CD4-positive, CD25-positive, alpha-beta regulatory T cell (primary cell): ENCODE data around the gene SRGN. TPM values are rescaled to one million over a fixed set of nuclear protein-coding genes. Genes with fewer than 3 reads are reported as not detected.

Source experiments
- ATAC-seq, 2 donors: fragments of 150-1000 bp; cut with Tn5 transposase; one replicate each; pipeline ENCODE4 v1.10.0; 2021; ENCODE audit warnings: low read depth in 2 of 2, moderate number of reproducible peaks in 2 of 2, moderate library complexity in 1 of 2
- DNase-seq, 3 donors: peaks; one replicate each; pipeline versions ENCODE4 v3.0.0 to v3.0.0-alpha.2; 2012 to 2022; ENCODE audit warnings: mixed read lengths in 1 of 3
- H3K27ac ChIP-seq: one replicate; pipeline ENCODE4 v1.7.0; 2013; ENCODE audit warnings: mild to moderate bottlenecking, low read length; ENCODE audit not compliant: insufficient read depth, poor library complexity, severe bottlenecking
- H3K27me3 ChIP-seq: one replicate; pipeline ENCODE4 v1.7.0; 2013; ENCODE audit warnings: low read length; ENCODE audit not compliant: control insufficient read depth, insufficient read depth
- H3K36me3 ChIP-seq: one replicate; pipeline ENCODE4 v1.7.0; 2013; ENCODE audit warnings: mild to moderate bottlenecking, low read length, moderate library complexity; ENCODE audit not compliant: control insufficient read depth, insufficient read depth
- H3K4me1 ChIP-seq: 2 replicates; pipeline ENCODE4 v1.7.0; 2013; ENCODE audit warnings: mild to moderate bottlenecking, low read length; ENCODE audit not compliant: insufficient read depth, control insufficient read depth, poor library complexity, severe bottlenecking
- H3K4me3 ChIP-seq: one replicate; pipeline ENCODE4 v1.7.0; 2013; ENCODE audit warnings: low read depth, mild to moderate bottlenecking, low read length, moderate library complexity
- H3K9me3 ChIP-seq, 2 experiments: 1 replicate in 1 of 2; 2 replicates in 1 of 2; pipeline ENCODE4 v1.7.0; 2013; ENCODE audit warnings: low read length in 2 of 2, mild to moderate bottlenecking in 1 of 2, moderate library complexity in 1 of 2; ENCODE audit not compliant: control insufficient read depth in 2 of 2
- H3K27ac Mint-ChIP-seq, 3 donors: one replicate each; pipeline ENCODE4 v1.8.0; 2020 to 2022; ENCODE audit warnings: mild to moderate bottlenecking in 3 of 3, mixed read lengths in 3 of 3, moderate library complexity in 2 of 3
- H3K27me3 Mint-ChIP-seq: one replicate; pipeline ENCODE4 v1.8.0; 2022; ENCODE audit warnings: mild to moderate bottlenecking, mixed read lengths
- H3K36me3 Mint-ChIP-seq: one replicate; pipeline ENCODE4 v1.8.0; 2020; ENCODE audit warnings: mixed read lengths
- H3K4me1 Mint-ChIP-seq, 4 donors: one replicate each; pipeline ENCODE4 v1.8.0; 2020 to 2022; ENCODE audit warnings: mixed read lengths in 4 of 4, mild to moderate bottlenecking in 1 of 4
- H3K4me3 Mint-ChIP-seq, 4 donors: one replicate each; pipeline ENCODE4 v1.8.0; 2020 to 2022; ENCODE audit warnings: mild to moderate bottlenecking in 4 of 4, mixed read lengths in 4 of 4, moderate library complexity in 3 of 4
- H3K9me3 Mint-ChIP-seq, 7 donors: one replicate each; pipeline ENCODE4 v1.8.0; 2020 to 2022; ENCODE audit warnings: mixed read lengths in 7 of 7, mild to moderate bottlenecking in 3 of 7, moderate library complexity in 2 of 7
- polyA plus RNA-seq, 4 donors: library from polyadenylated mRNA; unstranded; fragments of 300-500 nt; fragmentation: Illumina TruSeq; gene quantifications; one replicate each; pipeline ENCODE4 v1.2.3, GENCODE V29; 2021
- total RNA-seq: library from RNA; stranded (reverse); gene quantifications from one replicate; pipeline ENCODE4 v1.2.3, GENCODE V29; 2022

The SRGN gene
- total and polyA plus RNA-seq, 5 donors from 2014 or later, result 254 to 580 (median 343) TPM

GRCh38 chr10:69056129-69056528 lies 31.8 kb upstream of the SRGN start:
- Histone ChIP-seq H3K27me3 (no peaks in the 10 kb centered on the region), H3K36me3 (no peaks in the 10 kb centered on the region), H3K27ac (peak overlapping the region; percentile 55), H3K4me1 (peaks cover 42% of the 10 kb centered on the region), H3K9me3 (no peaks in the 10 kb centered on the region), H3K4me3 (no peak overlapping the region)
- Mint-ChIP-seq H3K4me1 (peaks cover 17 to 57% (median 35%) of the 10 kb centered on the region in 4 donors), H3K9me3 (peaks cover 0 to 2% (median 0%) of the 10 kb centered on the region in 7 donors), H3K27me3 (no peaks in the 10 kb centered on the region), H3K27ac (peak overlapping the region; percentile 49 to 91 (median 85)), H3K4me3 (peak overlapping the region in 3 of 4 donors; percentile 8 to 63 (median 55)), H3K36me3 (no peaks in the 10 kb centered on the region)
- DNase-seq (no peak), ATAC-seq (no peak)

DNA sequence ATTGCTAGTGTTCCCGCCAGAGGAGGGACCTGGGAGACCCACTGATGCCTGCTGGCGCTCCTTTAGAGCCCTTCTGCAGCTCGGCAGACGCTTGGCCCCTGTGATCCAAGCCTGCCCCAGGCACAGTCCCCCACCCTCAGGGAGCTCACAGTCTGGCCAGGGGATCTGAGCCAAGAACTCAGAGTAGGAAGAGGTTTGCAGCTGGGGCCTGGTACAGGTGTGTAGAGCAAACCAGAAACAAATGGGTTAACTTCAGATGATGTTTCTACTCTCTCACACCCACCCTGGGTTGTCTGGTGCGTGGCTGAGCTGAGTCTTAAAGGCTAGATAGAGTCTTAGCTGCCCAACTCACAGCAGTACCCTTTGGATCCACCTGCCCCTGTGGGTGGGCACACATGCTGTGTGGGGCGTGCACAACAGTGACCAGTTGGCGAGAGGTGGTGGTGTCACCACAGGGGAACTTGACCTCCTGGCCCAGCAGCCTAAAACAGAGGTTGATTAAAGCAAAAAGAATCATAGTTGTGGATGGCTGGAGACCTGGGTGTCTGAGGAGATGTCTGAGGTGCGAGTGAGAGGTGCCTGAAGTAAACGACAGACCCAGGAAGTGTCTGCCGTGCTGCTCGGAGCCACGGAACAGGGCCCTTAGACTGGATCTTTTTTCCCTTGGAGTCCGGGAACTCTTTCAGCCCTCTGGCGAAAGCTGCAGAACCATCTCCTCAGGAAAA lies 31.2 kb upstream of the SRGN start:
- Mint-ChIP-seq H3K27ac (peak overlapping the region; percentile 43 to 96 (median 91)), H3K4me3 (peak overlapping the region in 3 of 4 donors; percentile 22 to 55 (median 38)), H3K36me3 (no peaks in the 10 kb centered on the region), H3K4me1 (peaks cover 17 to 58% (median 38%) of the 10 kb centered on the region in 4 donors), H3K9me3 (peaks cover 0 to 2% (median 0%) of the 10 kb centered on the region in 7 donors), H3K27me3 (no peaks in the 10 kb centered on the region)
- peak overlapping the region; percentile 37 for H3K27ac ChIP-seq
- no peak for ATAC-seq
- H3K36me3 ChIP-seq, result no peaks in the 10 kb centered on the region
- H3K27me3 ChIP-seq, result no peaks in the 10 kb centered on the region
- H3K9me3 ChIP-seq, result no peaks in the 10 kb centered on the region
- H3K4me1 ChIP-seq, result peaks cover 48% of the 10 kb centered on the region
- H3K4me3 ChIP-seq, result no peak overlapping the region
- no peak for DNase-seq

DNA sequence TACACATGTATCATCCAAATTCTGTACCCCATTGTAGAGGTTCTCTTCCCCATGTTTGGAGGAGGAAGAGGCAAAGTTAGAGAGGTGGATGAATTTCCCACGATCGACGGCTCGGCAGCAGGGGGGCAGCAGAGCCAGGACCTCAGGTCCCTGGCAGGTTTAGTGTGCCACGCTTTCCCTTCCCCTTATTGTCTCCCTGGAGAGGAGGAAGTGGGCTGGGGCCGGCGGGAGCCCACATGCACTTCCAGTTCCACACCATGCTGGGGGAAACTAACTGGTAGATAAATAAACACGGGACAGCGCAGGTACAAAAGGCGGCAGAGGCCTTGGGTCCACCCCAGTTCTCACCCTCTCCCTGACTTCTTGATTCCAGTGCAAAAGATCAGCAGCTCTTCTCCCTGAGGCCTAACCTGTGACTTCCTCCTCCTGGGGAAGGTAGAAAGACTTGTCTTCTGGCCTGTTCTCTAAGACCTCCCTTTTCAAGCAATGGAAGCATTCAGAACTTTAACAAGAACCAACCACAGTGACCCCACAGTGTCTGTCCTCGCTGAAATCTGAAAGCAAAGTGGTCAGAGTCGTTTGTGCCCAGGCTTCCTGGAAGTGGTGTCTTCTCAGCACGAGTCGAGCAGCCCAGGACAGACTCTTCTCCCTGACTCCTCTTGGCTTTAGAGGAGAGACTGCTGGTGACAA lies 30.5 kb upstream of the SRGN start:
- no peak for ATAC-seq

GRCh38 chr10:69057951-69058297 lies 30.0 kb upstream of the SRGN start:
- peak overlapping the region in 1 of 4 donors; percentile 55 for H3K4me3 Mint-ChIP-seq
- H3K27me3 ChIP-seq, result no peaks in the 10 kb centered on the region
- peaks cover 53% of the 10 kb centered on the region for H3K4me1 ChIP-seq
- H3K9me3 ChIP-seq, result no peaks in the 10 kb centered on the region
- H3K27me3 Mint-ChIP-seq, result no peaks in the 10 kb centered on the region
- DNase-seq (no peak), ATAC-seq (no peak)
- no peaks in the 10 kb centered on the region for H3K36me3 Mint-ChIP-seq
- peak overlapping the region; percentile 24 for H3K4me3 ChIP-seq
- no peaks in the 10 kb centered on the region for H3K9me3 Mint-ChIP-seq
- no peaks in the 10 kb centered on the region for H3K36me3 ChIP-seq
- peak overlapping the region; percentile 37 for H3K27ac ChIP-seq
- peaks cover 21 to 65% (median 43%) of the 10 kb centered on the region in 4 donors for H3K4me1 Mint-ChIP-seq
- H3K27ac Mint-ChIP-seq, result peak overlapping the region; percentile 80 to 96 (median 91)

More for the DNA sequence above, 30.5 kb upstream of the SRGN start:
- peak overlapping the region; percentile 24 for H3K4me3 ChIP-seq
- H3K27me3 ChIP-seq, result no peaks in the 10 kb centered on the region
- H3K27ac ChIP-seq, result peak overlapping the region; percentile 37
- no peaks in the 10 kb centered on the region for H3K9me3 ChIP-seq
- H3K4me1 ChIP-seq, result peaks cover 53% of the 10 kb centered on the region
- Mint-ChIP-seq H3K36me3 (no peaks in the 10 kb centered on the region), H3K4me3 (peak overlapping the region; percentile 54 to 65 (median 57)), H3K4me1 (peaks cover 21 to 64% (median 43%) of the 10 kb centered on the region in 4 donors), H3K9me3 (peaks cover 0 to 1% (median 0%) of the 10 kb centered on the region in 7 donors), H3K27ac (peak overlapping the region; percentile 80 to 96 (median 91)), H3K27me3 (no peaks in the 10 kb centered on the region)
- DNase-seq, result peak in 1 of 3 donors; percentile 41
- H3K36me3 ChIP-seq, result no peaks in the 10 kb centered on the region

DNA sequence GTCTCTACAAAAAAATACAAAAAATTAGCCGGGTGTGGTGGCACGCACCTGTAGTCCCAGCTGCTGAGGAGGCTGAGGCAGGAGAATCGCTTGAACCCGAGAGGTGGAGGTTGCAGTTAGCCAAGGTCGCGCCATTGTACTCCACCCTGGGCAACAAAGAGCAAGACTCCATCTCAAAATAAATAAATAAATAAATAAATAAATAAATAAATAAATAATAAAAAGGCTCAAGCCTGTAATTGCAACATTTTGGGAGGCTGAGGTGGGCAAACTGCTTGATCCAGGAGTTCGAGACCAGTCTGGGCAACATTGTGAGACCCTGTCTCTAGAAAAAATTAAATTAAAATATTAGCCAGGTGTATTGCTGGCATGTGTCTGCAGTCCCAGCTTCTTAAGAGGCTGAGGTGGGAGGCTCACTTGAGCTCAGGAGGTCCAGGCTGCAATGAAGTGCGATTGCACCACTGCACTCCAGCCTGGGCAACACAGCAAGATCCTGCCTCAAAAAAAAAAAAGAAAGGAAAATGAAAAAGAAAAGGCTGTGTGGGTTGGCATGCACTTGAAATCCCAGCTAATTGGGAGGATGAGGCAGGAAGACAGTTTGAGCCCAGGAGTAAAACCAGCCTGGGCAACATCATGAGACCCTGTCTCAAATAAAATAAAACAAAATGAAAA lies 27.6 kb upstream of the SRGN start:
- Mint-ChIP-seq H3K36me3 (no peaks in the 10 kb centered on the region), H3K4me3 (no peak overlapping the region)

DNA sequence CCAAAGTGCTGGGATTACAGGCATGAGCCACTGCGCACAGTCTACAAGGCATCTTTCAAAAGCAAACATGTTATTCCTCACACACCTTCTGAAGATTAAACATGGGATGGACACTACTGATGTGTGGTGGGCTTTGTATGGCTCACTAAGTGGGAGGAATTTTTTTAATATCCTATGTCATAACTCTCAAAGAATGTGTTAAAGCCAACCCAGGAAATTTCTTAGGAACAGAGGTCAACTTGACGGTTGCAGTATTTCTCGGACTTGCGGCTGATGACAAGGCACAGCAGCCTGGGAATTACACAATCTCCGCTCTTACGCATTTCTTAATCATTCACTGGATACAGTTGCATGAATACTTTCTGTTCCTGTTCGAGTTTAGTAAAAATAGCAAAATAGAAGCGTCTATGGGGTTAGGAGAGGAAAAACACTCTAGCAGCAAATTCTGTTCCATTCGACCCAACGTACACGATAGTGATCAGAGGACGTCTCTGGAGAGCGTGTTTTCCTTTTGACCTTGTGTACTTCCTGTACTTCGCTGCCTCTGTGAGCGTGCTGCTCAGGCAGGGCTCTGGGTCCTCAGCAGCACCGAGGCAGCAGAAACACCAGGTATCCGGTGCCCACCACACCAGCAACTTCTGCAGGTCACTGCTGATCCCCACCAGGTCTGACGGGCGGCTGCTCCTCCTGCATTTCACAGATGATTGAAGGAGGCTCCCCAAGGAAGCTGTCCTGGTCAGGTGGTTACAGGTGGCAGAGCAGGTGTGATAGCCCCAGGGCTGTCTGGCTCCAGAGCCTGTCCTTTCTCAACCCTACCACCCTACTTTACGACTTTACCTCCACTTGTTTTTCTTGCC lies 26.4 kb upstream of the SRGN start:
- H3K27ac ChIP-seq, result peak overlapping the region; percentile 47
- H3K27me3 ChIP-seq, result no peaks in the 10 kb centered on the region
- peak in 2 of 3 donors; percentile 40 to 70 for DNase-seq
- peak overlapping the region; percentile 77 for H3K4me3 ChIP-seq
- Mint-ChIP-seq H3K27me3 (no peaks in the 10 kb centered on the region), H3K27ac (peak overlapping the region; percentile 80 to 96 (median 89)), H3K4me3 (peak overlapping the region; percentile 52 to 80 (median 64)), H3K4me1 (peaks cover 21 to 52% (median 43%) of the 10 kb centered on the region in 4 donors), H3K9me3 (peaks cover 0 to 2% (median 0%) of the 10 kb centered on the region in 7 donors), H3K36me3 (no peaks in the 10 kb centered on the region)
- H3K4me1 ChIP-seq, result peaks cover 31% of the 10 kb centered on the region
- H3K36me3 ChIP-seq, result no peaks in the 10 kb centered on the region
- ATAC-seq, result peak; percentile 81 to 83
- no peaks in the 10 kb centered on the region for H3K9me3 ChIP-seq

More for the DNA sequence above, 27.6 kb upstream of the SRGN start:
- no peak overlapping the region for H3K27ac ChIP-seq
- H3K27ac Mint-ChIP-seq, result no peak overlapping the region
- H3K4me3 ChIP-seq, result no peak overlapping the region
- ATAC-seq (no peak), DNase-seq (no peak)
- peaks cover 44% of the 10 kb centered on the region for H3K4me1 ChIP-seq
- H3K36me3 ChIP-seq, result no peaks in the 10 kb centered on the region
- H3K9me3 ChIP-seq, result no peaks in the 10 kb centered on the region
- no peaks in the 10 kb centered on the region for H3K27me3 Mint-ChIP-seq
- no peaks in the 10 kb centered on the region for H3K27me3 ChIP-seq
- peaks cover 21 to 58% (median 44%) of the 10 kb centered on the region in 4 donors for H3K4me1 Mint-ChIP-seq
- no peaks in the 10 kb centered on the region for H3K9me3 Mint-ChIP-seq

- Histone ChIP-seq H3K9me3 (no peaks in the 10 kb centered on the region), H3K4me3 (no peak overlapping the region), H3K36me3 (no peaks in the 10 kb centered on the region), H3K27me3 (no peaks in the 10 kb centered on the region), H3K4me1 (peaks cover 18% of the 10 kb centered on the region), H3K27ac (no peak overlapping the region)
- Mint-ChIP-seq H3K36me3 (no peaks in the 10 kb centered on the region), H3K4me3 (no peak overlapping the region), H3K9me3 (peaks cover 0 to 2% (median 0%) of the 10 kb centered on the region in 7 donors), H3K27me3 (no peaks in the 10 kb centered on the region), H3K4me1 (peaks cover 16 to 41% (median 33%) of the 10 kb centered on the region in 4 donors), H3K27ac (peak overlapping the region in 1 of 3 donors; percentile 49)
- ATAC-seq (no peak), DNase-seq (no peak)
Measured at GRCh38 chr10:69062901-69063300, 25.0 kb upstream of the SRGN start.
